ENCODE data around the gene IGFN1. TPM values are rescaled to one million over a fixed set of nuclear protein-coding genes. Genes with fewer than 3 reads are reported as not detected.
A peak's percentile ranks its signal among the peaks of the same experiment; 100 is the strongest.

IGFN1 gene
- total RNA-seq, 2 experiments from 2014 or later: not detected

GRCh38 chr1:201217851-201218250 is 27.2 kb downstream of the IGFN1 start:
- POLR2A ChIA-PET: no interaction called here
- CTCF ChIA-PET: no interaction called here
- DNase-seq: peak in 1 of 14 experiments; percentile 1
- Histone ChIP-seq H3K27ac (ENCODE audit: low read depth in 1 of 2, low read length in 2 of 2) (no peak overlapping the region), H3K36me3 (ENCODE audit: insufficient read depth, low read length) (no peaks in the 10 kb centered on the region), H3K9me3 (ENCODE audit: control insufficient read depth in 1 of 2, insufficient read depth in 1 of 2, low read length in 2 of 2) (no peaks in the 10 kb centered on the region), H3K27me3 (ENCODE audit: control insufficient read depth in 1 of 2, insufficient read depth in 2 of 2, low read length in 2 of 2) (no peaks in the 10 kb centered on the region), H3K4me1 (ENCODE audit: insufficient read depth, low read length) (no peaks in the 10 kb centered on the region), H3K4me3 (ENCODE audit: low read length) (no peak overlapping the region)
- no peaks in the 10 kb centered on the region for H3K27me3 Mint-ChIP-seq
- ATAC-seq (ENCODE audit: poor library complexity): no peak
- no peaks in the 10 kb centered on the region for H3K4me1 Mint-ChIP-seq (ENCODE audit: low read depth)
- no peak overlapping the region for H3K27ac Mint-ChIP-seq
- no peaks in the 10 kb centered on the region for H3K9me3 Mint-ChIP-seq
- intact Hi-C loops (cut with DNase I, micrococcal nuclease): no loop called here
- no peak overlapping the region for H3K4me3 Mint-ChIP-seq
- TF ChIP-seq, protein P1, sequence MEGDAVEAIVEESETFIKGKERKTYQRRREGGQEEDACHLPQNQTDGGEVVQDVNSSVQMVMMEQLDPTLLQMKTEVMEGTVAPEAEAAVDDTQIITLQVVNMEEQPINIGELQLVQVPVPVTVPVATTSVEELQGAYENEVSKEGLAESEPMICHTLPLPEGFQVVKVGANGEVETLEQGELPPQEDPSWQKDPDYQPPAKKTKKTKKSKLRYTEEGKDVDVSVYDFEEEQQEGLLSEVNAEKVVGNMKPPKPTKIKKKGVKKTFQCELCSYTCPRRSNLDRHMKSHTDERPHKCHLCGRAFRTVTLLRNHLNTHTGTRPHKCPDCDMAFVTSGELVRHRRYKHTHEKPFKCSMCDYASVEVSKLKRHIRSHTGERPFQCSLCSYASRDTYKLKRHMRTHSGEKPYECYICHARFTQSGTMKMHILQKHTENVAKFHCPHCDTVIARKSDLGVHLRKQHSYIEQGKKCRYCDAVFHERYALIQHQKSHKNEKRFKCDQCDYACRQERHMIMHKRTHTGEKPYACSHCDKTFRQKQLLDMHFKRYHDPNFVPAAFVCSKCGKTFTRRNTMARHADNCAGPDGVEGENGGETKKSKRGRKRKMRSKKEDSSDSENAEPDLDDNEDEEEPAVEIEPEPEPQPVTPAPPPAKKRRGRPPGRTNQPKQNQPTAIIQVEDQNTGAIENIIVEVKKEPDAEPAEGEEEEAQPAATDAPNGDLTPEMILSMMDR (IDR thresholded peaks at IDR 0.05): no peak
- H3K36me3 Mint-ChIP-seq (ENCODE audit: low read depth): no peaks in the 10 kb centered on the region

- intact Hi-C loops (cut with DNase I, micrococcal nuclease): no loop called here
- no peak overlapping the region for H3K4me3 ChIP-seq (ENCODE audit: low read length)
These were observed 27.8 kb downstream of the IGFN1 start for GRCh38 chr1:201218409-201218808.

DNA sequence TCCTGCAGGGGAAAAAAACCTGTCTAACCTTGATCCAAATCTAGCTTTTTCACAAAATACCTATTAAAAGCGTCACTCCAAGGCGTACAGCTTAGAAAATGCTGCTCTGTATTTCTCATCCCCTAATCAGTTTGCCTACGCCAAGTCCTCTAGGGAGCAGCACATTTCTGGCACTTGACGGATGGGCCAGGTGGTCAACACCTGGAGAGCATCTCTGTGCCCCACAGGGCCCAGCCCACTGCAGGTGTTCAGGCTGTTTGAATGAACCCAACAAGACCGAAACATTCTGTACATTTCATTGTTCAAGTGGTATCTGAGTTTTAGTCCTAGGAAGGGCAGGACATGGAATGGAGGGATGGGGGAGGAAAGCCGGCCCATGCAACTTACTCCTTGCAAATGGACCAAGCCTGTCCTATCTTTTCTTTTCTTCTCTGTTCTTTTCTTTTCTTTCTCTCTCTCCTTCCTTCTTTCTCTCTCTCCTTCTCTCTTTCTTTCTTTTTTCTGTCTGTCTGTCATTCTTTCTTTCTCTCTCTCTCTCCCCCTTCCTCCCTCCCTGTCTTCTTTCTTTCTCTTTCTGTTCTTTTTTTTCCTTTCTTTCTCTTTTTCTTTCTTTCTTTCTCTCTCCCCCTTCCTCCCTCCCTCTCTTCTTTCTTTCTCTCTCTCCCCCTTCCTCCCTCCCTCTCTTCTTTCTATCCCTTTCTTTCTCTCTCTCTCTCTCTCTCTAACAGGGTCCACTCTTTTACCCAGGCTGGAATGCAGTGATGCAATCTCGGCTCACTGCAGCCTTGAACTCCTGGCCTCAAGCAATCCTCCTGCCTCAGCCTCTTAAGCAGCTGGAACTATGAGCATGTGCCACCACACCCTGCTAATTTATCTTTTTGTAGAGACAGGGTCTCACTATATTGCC is 29.1 kb downstream of the IGFN1 start:
- POLR2A ChIA-PET: no interaction called here
- Mint-ChIP-seq H3K36me3 (ENCODE audit: low read depth) (no peaks in the 10 kb centered on the region), H3K27me3 (no peaks in the 10 kb centered on the region), H3K27ac (no peak overlapping the region), H3K4me3 (no peak overlapping the region), H3K9me3 (no peaks in the 10 kb centered on the region), H3K4me1 (ENCODE audit: low read depth) (no peaks in the 10 kb centered on the region)
- Histone ChIP-seq H3K27ac (ENCODE audit: low read depth in 1 of 2, low read length in 2 of 2) (no peak overlapping the region), H3K4me3 (ENCODE audit: low read length) (no peak overlapping the region), H3K4me1 (ENCODE audit: insufficient read depth, low read length) (no peaks in the 10 kb centered on the region), H3K9me3 (ENCODE audit: control insufficient read depth in 1 of 2, insufficient read depth in 1 of 2, low read length in 2 of 2) (no peaks in the 10 kb centered on the region), H3K27me3 (ENCODE audit: control insufficient read depth in 1 of 2, insufficient read depth in 2 of 2, low read length in 2 of 2) (no peaks in the 10 kb centered on the region), H3K36me3 (ENCODE audit: insufficient read depth, low read length) (no peaks in the 10 kb centered on the region)
- TF ChIP-seq, protein P1 (IDR thresholded peaks at IDR 0.05): no peak
- CTCF ChIA-PET: no interaction called here
- DNase-seq: peak in 1 of 14 experiments; percentile 0
- ATAC-seq (ENCODE audit: poor library complexity): no peak
- intact Hi-C loops (cut with DNase I, micrococcal nuclease): loop anchor here (5.0 to 10.0 kb wide), 4 partner anchors 67 to 245 kb away; partner anchors contain the start of gene TMEM9 (in 1 of the 2)

More at GRCh38 chr1:201218409-201218808, 27.8 kb downstream of the IGFN1 start:
- Mint-ChIP-seq H3K36me3 (ENCODE audit: low read depth) (no peaks in the 10 kb centered on the region), H3K9me3 (no peaks in the 10 kb centered on the region), H3K27ac (no peak overlapping the region), H3K27me3 (no peaks in the 10 kb centered on the region), H3K4me1 (ENCODE audit: low read depth) (no peaks in the 10 kb centered on the region), H3K4me3 (no peak overlapping the region)
- no peaks in the 10 kb centered on the region for H3K9me3 ChIP-seq (ENCODE audit: control insufficient read depth in 1 of 2, insufficient read depth in 1 of 2, low read length in 2 of 2)
- no peaks in the 10 kb centered on the region for H3K27me3 ChIP-seq (ENCODE audit: control insufficient read depth in 1 of 2, insufficient read depth in 2 of 2, low read length in 2 of 2)
- ATAC-seq (ENCODE audit: poor library complexity) (no peak), DNase-seq (peak in 2 of 14 experiments; percentile 1 to 25)
- ChIA-PET POLR2A (no interaction called here), CTCF (no interaction called here)
- no peaks in the 10 kb centered on the region for H3K4me1 ChIP-seq (ENCODE audit: insufficient read depth, low read length)
- no peaks in the 10 kb centered on the region for H3K36me3 ChIP-seq (ENCODE audit: insufficient read depth, low read length)
- no peak overlapping the region for H3K27ac ChIP-seq (ENCODE audit: low read depth in 1 of 2, low read length in 2 of 2)
- TF ChIP-seq, protein P1 (IDR thresholded peaks at IDR 0.05): no peak

Data from CD4-positive, alpha-beta T cell (primary cell).